ENCODE data around the gene BAD.

- TF ChIP-seq CTCF (IDR thresholded peaks at IDR 0.05) (no peak), POLR2A (IDR thresholded peaks at IDR 0.05) (no peak)
These were observed 49.1 kb upstream of the BAD start for GRCh38 chr11:64333556-64333955.

Data from right lobe of liver (tissue), 4 donors.